B cell (primary cell): Measurements from ENCODE around the gene TMEM87B. TPM values are rescaled to one million over a fixed set of nuclear protein-coding genes. Genes with fewer than 3 reads are reported as not detected.

ENCODE experiments used
- ATAC-seq: fragments of 200-7000 bp; cut with Tn5 transposase; one replicate; pipeline ENCODE4 v1.10.0; 2021; ENCODE audit warnings: low read depth, mild to moderate bottlenecking, moderate number of reproducible peaks, moderate library complexity
- CTCF ChIA-PET: fragments of 350-600 bp; sonication (Branson Sonifier 250); formaldehyde crosslinking; loops from one replicate; lab custom pipeline; 2021; ENCODE audit warnings: antibody characterized with exemption, inconsistent platforms; lab: Charles Lee
- POLR2A ChIA-PET: fragments of 350-600 bp; sonication (Branson Sonifier 250); formaldehyde crosslinking; loops from one replicate; lab custom pipeline; 2021; ENCODE audit warnings: antibody characterized with exemption; lab: Charles Lee
- DNase-seq: peaks from one replicate; pipeline ENCODE4 v3.0.0; 2013
- H2AFZ ChIP-seq: 2 replicates; pipeline ENCODE4 v1.6.1; 2012; ENCODE audit warnings: mild to moderate bottlenecking, low read depth, low read length; ENCODE audit not compliant: insufficient read depth, poor library complexity, severe bottlenecking
- H3K27ac ChIP-seq, 2 donors: 1 replicate in 1 of 2; 2 replicates in 1 of 2; pipeline ENCODE4 v1.5.1; 2012 to 2013; ENCODE audit warnings: low read length in 2 of 2, mild to moderate bottlenecking in 2 of 2, moderate library complexity in 1 of 2
- H3K27me3 ChIP-seq, 4 experiments: fragments of 200-600 bp in 1 of 4; sonication (generic) in 1 of 4; replicated peaks in 1 of 4; 1 replicate in 2 of 4; 2 replicates in 2 of 4; pipeline versions ENCODE4 v1.6.1 to v1.7.0; 2013 to 2016; ENCODE audit warnings: low read length in 3 of 4, mild to moderate bottlenecking in 2 of 4, mixed read lengths in 1 of 4, moderate library complexity in 1 of 4; ENCODE audit not compliant: insufficient read depth in 4 of 4, control insufficient read depth in 3 of 4; ENCODE audit errors: control extremely low read depth in 1 of 4
- H3K36me3 ChIP-seq, 2 experiments: replicated peaks in 1 of 2; 1 replicate in 1 of 2; 2 replicates in 1 of 2; pipeline versions ENCODE4 v1.6.1 to v1.7.1; 2013; ENCODE audit warnings: low read length in 1 of 2; ENCODE audit not compliant: insufficient read depth in 2 of 2, control insufficient read depth in 1 of 2; ENCODE audit errors: control extremely low read depth in 1 of 2, extremely low read depth in 1 of 2
- H3K4me1 ChIP-seq, 2 donors: fragments of 200-600 bp in 1 of 2; sonication (generic) in 1 of 2; 1 replicate in 1 of 2; 2 replicates in 1 of 2; pipeline versions ENCODE4 v1.5.1 to v1.6.1; 2013 to 2017; ENCODE audit warnings: low read length in 2 of 2; ENCODE audit not compliant: control insufficient read depth in 2 of 2, insufficient read depth in 2 of 2
- H3K4me2 ChIP-seq: replicated peaks from 2 replicates; pipeline ENCODE3; 2012; ENCODE audit warnings: mild to moderate bottlenecking, low read depth, low read length; ENCODE audit not compliant: poor library complexity, severe bottlenecking
- H3K4me3 ChIP-seq, 5 experiments: fragments of 200-600 bp in 1 of 5; sonication (generic) in 1 of 5; 1 replicate in 3 of 5; 2 replicates in 2 of 5; pipeline versions ENCODE4 v1.5.1 to v1.7.0; 2011 to 2016; ENCODE audit warnings: low read length in 4 of 5, mild to moderate bottlenecking in 4 of 5, low read depth in 2 of 5, control low read depth in 1 of 5, moderate library complexity in 1 of 5; ENCODE audit not compliant: insufficient read depth in 1 of 5; ENCODE audit errors: control extremely low read depth in 1 of 5, extremely low read depth in 1 of 5
- H3K79me2 ChIP-seq: fragments of 200-600 bp; sonication (generic); one replicate; pipeline ENCODE4 v1.6.0; 2016; ENCODE audit warnings: low read length; ENCODE audit not compliant: control insufficient read depth, insufficient read depth
- H3K9ac ChIP-seq: fragments of 200-600 bp; sonication (generic); 2 replicates; pipeline ENCODE4 v1.6.1; 2017; ENCODE audit warnings: mild to moderate bottlenecking, low read length, moderate library complexity
- H3K9me3 ChIP-seq, 3 donors: one replicate each; pipeline versions ENCODE4 v1.6.1 to v1.7.1; 2013; ENCODE audit warnings: low read length in 2 of 3; ENCODE audit not compliant: control insufficient read depth in 2 of 3, insufficient read depth in 1 of 3; ENCODE audit errors: control extremely low read depth in 1 of 3
- H4K20me1 ChIP-seq: 2 replicates; pipeline ENCODE4 v1.6.0; 2012; ENCODE audit warnings: mild to moderate bottlenecking, low read length; ENCODE audit not compliant: insufficient read depth, control insufficient read depth, poor library complexity, severe bottlenecking
- H3K27ac Mint-ChIP-seq: one replicate; pipeline ENCODE4 v1.8.0; 2021; ENCODE audit warnings: mixed read lengths
- H3K27me3 Mint-ChIP-seq: one replicate; pipeline ENCODE4 v1.8.0; 2021; ENCODE audit warnings: mixed read lengths
- H3K4me1 Mint-ChIP-seq: one replicate; pipeline ENCODE4 v1.8.0; 2021; ENCODE audit warnings: mixed read lengths
- H3K4me3 Mint-ChIP-seq: one replicate; pipeline ENCODE4 v1.8.0; 2021; ENCODE audit warnings: mixed read lengths
- H3K9me3 Mint-ChIP-seq: one replicate; pipeline ENCODE4 v1.8.0; 2022; ENCODE audit warnings: mixed read lengths; ENCODE audit not compliant: insufficient read depth
- EZH2 ChIP-seq: IDR thresholded peaks from 2 replicates; pipeline ENCODE4 v1.6.1; 2012; ENCODE audit warnings: borderline replicate concordance, low read depth, mild to moderate bottlenecking, moderate library complexity, low read length; ENCODE audit not compliant: insufficient read depth, poor library complexity, severe bottlenecking
- WGBS: methylation state at CpG from one replicate; pipeline ENCODE4 v1.1.5; 2013; ENCODE audit warnings: missing lambda C conversion rate; ENCODE audit not compliant: insufficient coverage; 5-methylcytosine and 5-hydroxymethylcytosine counted together
- intact Hi-C: fragments of 100-400 bp; cut with micrococcal nuclease; formaldehyde crosslinking; loops from one replicate; pipeline ENCODE4 v1.10.0; 2022
- polyA plus RNA-seq: library from polyadenylated mRNA; depleted of rRNA; stranded (reverse); fragments of >200 nt; gene quantifications from 2 replicates; pipeline ENCODE4 v1.2.3, GENCODE V29; 2012
- total RNA-seq, 2 donors: library from RNA; stranded (reverse); fragments of 120-200 nt in 1 of 2; gene quantifications; 1 replicate in 1 of 2; 2 replicates in 1 of 2; pipeline versions ENCODE4 v1.2.3 to v1.2.4, GENCODE V29; 2013 to 2022
- TF ChIP-seq, protein P1 (sequence below): fragments of 200-600 bp; IDR thresholded peaks from one replicate; pipeline ENCODE4 v1.8.0; 2022; ENCODE audit warnings: antibody characterized with exemption, mild to moderate bottlenecking

TMEM87B gene
- total and polyA plus RNA-seq, 2 donors (not counting 1 experiment from before 2014, with no cell fraction given): 9.4 to 21.0 TPM

DNA sequence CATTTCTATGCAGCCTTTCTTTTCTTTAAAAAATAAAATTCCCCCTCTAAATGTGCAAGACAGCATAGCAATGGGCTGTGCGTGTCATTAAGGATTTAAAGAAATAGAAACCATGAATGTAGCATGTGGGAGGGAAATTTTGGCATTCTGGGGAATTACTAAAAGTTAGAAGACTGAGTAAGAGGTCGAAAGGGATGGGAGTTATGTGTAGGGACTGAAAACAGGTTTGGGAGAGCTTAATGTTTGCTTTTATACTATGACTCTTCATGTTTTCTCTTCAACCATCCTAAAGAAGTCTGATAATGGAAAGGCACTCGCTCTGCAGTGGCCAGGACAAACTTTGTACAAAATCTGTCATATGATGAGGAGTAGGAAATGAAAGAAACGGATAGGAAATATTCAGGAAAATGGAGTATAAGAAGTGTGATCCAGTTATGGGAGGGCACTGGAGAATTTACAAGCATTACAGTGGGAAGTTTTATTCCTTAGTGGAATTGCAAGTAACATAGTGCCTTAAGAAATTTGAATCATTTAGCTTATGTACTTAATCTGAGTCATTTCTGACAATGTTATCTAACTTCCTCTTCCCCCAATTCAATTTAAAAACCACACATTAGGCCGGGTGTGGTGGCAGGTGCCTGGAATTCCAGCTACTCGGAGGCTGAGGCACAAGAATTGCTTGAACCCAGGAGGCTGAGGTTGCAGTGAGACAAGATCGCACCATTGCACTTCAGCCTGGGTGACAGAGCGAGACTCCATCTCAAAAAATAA lies 20.6 kb downstream of the TMEM87B start:
- ChIA-PET CTCF (no interaction called here), POLR2A (no interaction called here)
- Histone ChIP-seq H3K79me2 (peaks cover 26% of the 10 kb centered on the region), H4K20me1 (peaks cover 13% of the 10 kb centered on the region), H3K27ac (no peak overlapping the region), H3K36me3 (peaks cover 12 to 43% of the 10 kb centered on the region in 2 experiments), H3K27me3 (no peaks in the 10 kb centered on the region), H3K4me2 (no peak overlapping the region), H2AFZ (no peak overlapping the region), H3K9ac (no peak overlapping the region), H3K4me1 (peaks cover 0 to 4% of the 10 kb centered on the region in 2 donors), H3K4me3 (no peak overlapping the region), H3K9me3 (peaks cover 0 to 5% (median 0%) of the 10 kb centered on the region in 3 donors)
- WGBS: 80% methylated on average over 2 of the region's 8 CpGs
- ATAC-seq (no peak), DNase-seq (no peak)
- intact Hi-C loops: no loop called here
- peaks cover 29% of the 10 kb centered on the region for H3K4me1 Mint-ChIP-seq
- H3K27ac Mint-ChIP-seq: no peak overlapping the region
- no peaks in the 10 kb centered on the region for H3K9me3 Mint-ChIP-seq
- TF ChIP-seq, protein P1, sequence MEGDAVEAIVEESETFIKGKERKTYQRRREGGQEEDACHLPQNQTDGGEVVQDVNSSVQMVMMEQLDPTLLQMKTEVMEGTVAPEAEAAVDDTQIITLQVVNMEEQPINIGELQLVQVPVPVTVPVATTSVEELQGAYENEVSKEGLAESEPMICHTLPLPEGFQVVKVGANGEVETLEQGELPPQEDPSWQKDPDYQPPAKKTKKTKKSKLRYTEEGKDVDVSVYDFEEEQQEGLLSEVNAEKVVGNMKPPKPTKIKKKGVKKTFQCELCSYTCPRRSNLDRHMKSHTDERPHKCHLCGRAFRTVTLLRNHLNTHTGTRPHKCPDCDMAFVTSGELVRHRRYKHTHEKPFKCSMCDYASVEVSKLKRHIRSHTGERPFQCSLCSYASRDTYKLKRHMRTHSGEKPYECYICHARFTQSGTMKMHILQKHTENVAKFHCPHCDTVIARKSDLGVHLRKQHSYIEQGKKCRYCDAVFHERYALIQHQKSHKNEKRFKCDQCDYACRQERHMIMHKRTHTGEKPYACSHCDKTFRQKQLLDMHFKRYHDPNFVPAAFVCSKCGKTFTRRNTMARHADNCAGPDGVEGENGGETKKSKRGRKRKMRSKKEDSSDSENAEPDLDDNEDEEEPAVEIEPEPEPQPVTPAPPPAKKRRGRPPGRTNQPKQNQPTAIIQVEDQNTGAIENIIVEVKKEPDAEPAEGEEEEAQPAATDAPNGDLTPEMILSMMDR: no peak
- TF ChIP-seq EZH2: no peak
- H3K4me3 Mint-ChIP-seq: no peak overlapping the region
- H3K27me3 Mint-ChIP-seq: no peaks in the 10 kb centered on the region

DNA sequence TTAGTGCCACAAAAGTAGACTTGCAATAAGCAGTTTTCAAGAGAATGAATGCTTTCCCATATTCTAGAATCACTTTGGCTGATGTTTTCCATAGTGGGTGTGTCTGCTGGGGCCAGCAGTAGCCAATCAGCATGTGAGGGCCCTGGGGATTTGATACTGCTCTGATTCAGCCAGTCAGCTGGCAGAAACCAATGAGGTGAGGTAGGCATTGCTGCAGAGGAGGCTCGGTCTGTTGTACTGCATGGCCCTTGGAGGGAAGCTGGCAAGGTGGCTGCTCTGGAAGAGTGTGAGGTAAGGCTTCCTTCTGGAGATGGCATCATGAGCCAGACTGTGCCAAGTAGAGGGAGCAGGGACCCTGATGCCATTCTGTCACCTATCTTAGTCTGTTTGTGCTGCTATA lies 22.7 kb downstream of the TMEM87B start:
- Histone ChIP-seq H3K27me3 (no peaks in the 10 kb centered on the region), H3K9ac (no peak overlapping the region), H3K27ac (no peak overlapping the region), H4K20me1 (peaks cover 6% of the 10 kb centered on the region), H3K36me3 (peaks cover 29 to 64% of the 10 kb centered on the region in 2 experiments), H3K4me2 (no peak overlapping the region), H3K4me1 (peaks cover 0 to 4% of the 10 kb centered on the region in 2 donors), H3K79me2 (peaks cover 12% of the 10 kb centered on the region), H3K9me3 (peaks cover 0 to 5% (median 0%) of the 10 kb centered on the region in 3 donors), H2AFZ (no peak overlapping the region), H3K4me3 (no peak overlapping the region)
- ChIA-PET POLR2A (no interaction called here), CTCF (no interaction called here)
- intact Hi-C loops: no loop called here
- ATAC-seq (no peak), DNase-seq (no peak)
- Mint-ChIP-seq H3K9me3 (no peaks in the 10 kb centered on the region), H3K4me3 (no peak overlapping the region), H3K27ac (no peak overlapping the region), H3K27me3 (no peaks in the 10 kb centered on the region), H3K4me1 (peaks cover 17% of the 10 kb centered on the region)
- WGBS: 80% methylated on average over 1 of the region's 1 CpG
- TF ChIP-seq, protein P1: no peak
- TF ChIP-seq EZH2: no peak
